EH (cell line): ENCODE measurements around the gene SLC8A1.
A peak's percentile ranks its signal among the peaks of the same experiment; 100 is the strongest.

ENCODE experiments used
- DNase-seq: peaks from one replicate; pipeline ENCODE4 v3.0.0-alpha.2; 2015; ENCODE audit warnings: low read depth

The SLC8A1 gene

DNA sequence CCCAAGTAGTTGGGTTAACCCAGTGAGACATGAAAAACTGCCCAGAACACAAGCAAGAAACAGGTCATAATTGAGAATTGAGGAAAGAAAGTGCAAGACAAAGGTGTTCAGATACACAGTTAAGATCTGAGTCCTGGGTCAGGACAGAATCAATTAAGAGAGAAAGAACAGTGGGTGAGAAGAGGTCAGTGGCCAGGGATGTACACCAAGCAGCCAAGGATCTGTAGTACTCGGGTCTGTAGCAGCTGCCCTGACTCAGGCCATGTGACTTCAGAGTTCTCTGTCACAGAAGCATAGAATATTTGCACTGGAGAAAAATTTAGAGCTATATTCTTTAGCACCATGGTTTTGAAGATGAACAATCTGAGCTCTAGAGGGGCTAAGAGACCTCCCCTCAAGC is 141.6 kb downstream of the SLC8A1 start:
- no peak for DNase-seq

DNA sequence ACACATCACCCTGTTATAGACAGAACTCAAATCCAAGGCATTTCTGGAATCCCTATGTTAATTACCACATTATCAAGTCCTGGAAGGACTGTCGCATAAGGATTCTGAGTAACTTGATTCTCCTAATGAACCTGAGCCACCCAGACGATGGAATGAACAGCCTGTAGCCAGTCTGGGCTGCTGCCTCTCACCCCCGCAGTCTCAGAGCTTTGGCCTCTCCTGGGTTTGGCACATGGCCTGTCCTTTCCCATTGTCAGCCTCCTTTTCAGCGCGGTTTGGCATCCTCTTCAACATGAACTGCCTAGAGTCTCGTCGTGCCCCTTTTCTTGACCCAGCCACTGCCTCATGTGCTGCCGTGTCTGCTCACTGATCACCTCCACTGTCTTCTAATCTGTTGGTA is 147.6 kb downstream of the SLC8A1 start:
- DNase-seq = peak; percentile 23

DNA sequence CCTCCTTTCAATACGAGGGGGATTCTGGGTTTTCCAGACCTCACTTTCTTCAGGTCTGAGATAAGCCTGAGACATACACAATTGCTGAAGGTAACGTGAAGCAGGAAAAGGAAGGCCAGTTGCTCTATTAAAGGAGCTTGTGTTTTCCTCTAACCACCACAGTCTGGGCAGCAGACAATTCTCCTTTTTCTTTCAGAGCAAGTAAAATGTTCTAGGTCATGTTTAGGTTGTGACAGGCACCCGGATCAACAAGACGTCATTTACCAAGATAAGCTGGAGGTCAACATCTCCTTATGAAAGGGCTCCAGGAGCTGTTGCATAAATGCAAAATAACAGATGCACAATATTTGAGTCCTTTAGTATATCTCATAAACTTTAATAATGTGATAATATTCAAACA is 148.1 kb downstream of the SLC8A1 start:
- no peak for DNase-seq

DNA sequence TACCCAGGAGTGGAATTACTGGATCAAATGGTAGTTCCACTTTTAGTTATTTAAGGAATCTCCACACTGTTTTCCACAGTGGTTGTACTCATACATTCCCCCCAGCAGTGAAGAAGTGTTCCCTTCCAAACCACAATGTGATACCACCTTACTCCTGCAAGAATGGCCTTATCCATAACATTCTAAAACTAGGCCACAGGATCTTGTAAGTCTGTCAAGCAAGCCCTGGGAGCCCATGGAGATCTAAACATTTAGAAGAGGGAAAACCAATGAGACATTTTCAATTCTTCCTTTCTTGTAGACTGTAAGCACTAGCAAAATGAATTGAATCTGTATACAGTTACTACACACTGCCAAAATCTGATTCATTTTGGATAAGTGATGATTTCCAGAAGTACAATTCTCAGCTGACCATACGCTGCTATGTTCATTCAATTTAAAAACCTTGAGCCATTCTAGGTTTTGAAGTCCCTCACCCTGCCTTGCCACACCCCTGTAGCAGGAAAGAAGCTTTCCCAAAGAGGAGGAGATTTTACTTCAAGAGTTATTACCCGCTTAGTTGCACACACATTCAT is 149.1 kb downstream of the SLC8A1 start:
- peak; percentile 31 for DNase-seq

DNA sequence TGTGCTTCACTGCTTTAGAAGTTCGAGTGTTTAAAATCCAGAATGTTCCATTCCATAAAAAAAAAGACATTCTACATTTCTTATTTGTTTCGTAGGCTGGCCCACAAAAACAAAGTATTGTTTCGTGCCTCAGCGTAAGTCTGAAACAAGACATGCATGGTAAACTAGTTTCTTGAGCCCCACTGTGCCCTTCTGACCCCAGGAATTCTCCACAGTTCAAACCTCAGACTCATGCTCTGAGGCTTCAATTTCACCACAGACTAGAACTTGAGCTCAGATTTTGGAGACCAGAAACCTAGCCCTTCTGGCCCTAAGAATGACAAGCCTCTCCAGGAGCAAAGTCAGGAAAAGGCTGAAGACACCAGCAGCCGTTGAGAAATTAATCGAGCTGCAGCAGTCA is 151.5 kb downstream of the SLC8A1 start:
- DNase-seq = peak; percentile 37

DNA sequence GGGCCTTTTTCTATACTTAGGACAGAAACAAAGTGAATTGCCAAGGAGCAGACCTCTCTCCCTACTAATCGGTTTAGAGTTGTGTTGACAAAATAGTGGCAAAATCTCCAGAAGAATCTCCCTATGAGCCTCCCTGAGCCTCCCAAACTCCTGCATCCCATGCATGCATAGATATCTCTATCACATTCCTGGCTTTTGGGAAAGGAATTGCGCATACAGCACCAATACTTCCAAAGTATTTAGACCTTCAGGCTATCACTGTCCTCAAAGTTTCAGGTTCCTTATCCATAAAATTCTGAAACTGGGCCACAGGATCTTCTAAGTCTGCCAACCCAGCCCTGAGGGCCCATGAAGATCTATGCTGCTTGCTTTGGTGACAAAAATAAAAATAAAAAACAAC is 152.1 kb downstream of the SLC8A1 start:
- no peak for DNase-seq

DNA sequence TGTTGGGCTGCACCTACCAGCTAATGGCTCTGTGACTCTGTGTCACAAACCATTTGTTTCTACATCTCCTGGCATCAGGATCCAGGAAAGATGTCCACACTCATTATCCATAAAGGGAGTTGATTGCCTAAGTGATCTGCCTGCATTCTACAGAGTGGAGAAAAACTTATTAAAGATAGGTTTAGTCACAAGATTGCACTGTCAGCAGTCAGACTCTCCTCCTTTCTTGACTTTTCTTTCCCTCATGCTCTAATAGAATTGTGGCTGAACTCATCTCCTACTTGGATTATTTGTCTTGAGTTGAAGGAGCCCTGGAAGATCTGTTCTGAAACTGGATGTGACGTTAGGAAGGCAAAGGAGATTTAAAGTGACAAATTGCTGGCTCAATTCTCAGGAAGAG is 152.7 kb downstream of the SLC8A1 start:
- DNase-seq = no peak

DNA sequence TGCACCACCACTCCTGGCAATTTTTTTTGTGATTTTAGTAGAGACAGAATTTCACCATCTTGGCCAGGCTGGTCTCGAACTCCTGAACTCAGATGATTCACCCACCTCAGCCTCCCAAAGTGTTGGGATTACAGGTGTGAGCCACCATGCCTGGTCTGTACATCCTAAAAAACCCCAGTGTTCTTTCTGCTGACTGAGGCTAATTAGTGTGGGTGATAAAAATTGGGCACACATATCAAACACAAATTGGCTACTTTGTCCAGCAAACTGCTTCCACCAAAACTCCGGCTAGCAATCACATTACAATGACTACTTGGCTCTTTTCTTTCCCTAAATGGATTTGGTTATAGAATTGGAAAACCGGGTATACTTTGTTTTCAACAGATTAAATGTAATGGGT is 153.9 kb downstream of the SLC8A1 start:
- no peak for DNase-seq

DNA sequence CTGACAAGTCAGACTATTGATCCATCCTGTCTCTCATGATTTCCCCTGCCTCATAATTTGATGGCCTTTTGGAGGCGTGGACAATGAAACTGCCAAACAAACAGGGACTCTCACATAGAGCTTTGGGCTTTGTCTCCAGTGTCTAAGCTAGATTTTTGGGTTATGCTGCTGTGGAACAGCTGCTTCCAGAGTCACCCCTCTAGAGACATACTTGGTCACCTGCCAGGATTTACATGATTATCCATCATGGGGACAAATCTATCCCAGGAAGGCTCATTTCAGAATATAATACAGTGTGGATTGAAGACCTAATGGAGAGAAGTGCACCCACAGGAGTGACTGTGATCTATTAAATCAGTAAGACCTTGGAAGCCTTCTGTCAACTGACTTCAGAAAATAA is 159.6 kb downstream of the SLC8A1 start:
- DNase-seq = no peak

DNA sequence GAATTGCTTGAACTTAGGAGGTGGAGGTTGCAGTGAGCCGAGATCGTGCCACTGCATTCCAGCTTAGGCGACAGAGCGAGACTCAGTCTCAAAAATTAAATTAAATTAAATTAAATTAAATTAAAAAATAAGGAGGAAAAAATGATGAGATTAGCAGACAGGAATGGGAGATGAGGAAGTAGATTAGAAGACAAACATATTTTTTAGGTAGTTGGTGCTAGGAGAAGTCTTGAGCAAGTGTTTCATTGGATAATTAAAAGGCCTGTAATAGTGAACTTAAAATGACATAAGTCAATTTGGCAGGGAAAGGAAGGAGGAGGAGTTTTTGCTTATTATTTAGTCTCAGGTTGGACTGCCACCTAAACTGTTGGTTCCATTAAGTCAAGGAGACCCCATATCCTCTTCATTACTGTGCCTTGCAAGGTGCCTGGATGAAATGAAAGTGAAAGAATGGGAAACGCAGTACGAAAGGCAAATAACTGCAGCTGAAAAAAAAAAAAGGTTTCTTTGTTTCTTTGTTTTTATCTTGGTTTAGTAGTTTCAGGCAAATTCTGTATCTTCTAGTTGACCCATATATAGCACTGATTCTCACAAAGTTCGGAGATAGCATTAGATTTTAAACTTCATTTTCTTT is 162.0 kb downstream of the SLC8A1 start:
- DNase-seq = no peak

DNA sequence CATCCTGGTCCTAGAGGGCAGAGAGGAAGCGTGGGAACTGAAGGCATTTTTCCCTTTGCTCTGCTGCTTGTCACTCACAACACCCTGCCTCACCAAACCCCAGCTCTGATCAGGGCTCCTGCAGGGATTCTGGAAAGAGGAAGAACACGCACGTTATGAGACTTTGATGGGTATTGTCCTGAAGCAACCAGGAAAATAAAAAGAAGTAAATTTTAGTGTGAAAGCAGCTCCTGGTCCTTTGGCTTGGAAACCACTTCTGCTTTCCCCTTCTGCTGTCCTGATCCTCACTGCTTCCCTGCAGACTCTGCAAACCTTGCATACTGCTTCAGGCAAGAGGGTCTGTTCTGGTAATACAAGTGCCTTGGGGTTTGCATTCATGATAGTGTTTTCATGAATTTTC is 164.1 kb downstream of the SLC8A1 start:
- DNase-seq = no peak

DNA sequence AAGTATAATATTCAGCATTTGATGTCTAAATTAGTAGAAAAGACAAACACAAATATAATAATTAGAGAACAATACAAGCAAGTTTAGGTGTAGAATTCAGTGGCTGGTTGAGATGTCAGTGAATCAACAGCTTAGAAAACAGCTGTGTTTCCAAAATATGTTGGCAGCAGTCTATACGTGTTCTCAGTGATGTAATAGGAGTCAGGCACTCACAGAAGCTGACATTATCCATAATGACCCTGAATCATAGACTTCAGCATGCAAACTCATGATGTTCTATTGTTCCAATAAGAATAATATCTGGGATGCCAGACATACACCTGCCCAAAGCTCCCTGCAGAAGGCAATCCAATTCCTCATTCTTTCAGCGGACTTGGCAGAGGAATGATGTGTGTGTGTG is 164.7 kb downstream of the SLC8A1 start:
- DNase-seq = no peak

DNA sequence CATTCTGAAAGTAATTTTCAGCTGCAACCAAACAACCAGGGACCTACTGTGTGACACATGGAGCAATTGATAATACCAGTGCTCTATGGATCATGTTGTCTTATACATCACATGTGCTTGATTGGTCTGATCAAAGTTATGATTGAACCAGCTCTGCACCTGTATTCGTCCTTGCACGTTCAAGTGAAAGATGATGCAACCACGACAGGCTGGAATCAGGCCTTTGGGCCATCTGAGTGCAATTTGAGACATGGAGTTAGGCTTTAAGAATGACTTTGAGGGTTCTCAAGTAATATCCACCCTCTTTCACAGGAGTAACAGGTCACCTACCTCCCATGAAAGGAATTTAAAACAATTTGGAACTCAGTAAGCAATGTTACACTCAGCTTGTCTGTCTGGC is 165.2 kb downstream of the SLC8A1 start:
- DNase-seq = no peak

DNA sequence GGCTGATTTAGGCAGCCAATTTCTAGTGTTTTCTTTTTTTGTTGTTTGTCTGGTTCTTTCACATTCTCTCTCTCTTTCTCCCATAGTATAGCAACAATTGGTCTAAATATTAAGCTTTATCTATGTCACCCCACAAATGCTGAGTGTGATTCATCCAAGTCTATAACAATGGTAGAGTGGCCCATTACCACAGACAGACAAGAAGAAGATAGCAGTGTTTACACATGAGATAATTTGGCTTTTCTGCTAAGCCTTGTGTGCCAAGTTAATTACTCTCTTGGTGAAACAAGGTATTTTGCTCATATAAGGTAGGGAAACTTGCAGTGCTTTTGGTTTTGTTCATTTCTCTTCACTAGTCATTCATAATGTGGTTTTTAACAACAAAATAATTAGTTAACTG is 166.5 kb downstream of the SLC8A1 start:
- DNase-seq = no peak

DNA sequence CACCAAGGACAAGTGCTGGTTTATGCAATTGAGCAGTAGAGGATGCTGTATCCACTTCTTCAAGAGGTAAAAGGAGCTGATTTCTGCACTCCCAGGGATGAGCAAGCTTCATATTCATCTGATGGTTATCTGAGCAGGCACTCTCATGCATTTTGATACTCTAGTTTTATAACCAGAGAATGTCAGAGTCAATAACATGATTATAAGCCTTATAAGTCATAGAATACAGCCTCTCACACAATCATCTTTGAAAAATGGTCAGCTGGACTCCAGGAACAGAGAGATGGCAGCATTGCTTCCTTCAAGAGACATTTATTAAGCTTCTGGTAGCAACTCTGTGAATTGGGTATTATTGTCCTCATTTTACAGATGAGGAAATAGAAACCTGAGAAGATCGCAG is 167.1 kb downstream of the SLC8A1 start:
- DNase-seq = peak; percentile 77

DNA sequence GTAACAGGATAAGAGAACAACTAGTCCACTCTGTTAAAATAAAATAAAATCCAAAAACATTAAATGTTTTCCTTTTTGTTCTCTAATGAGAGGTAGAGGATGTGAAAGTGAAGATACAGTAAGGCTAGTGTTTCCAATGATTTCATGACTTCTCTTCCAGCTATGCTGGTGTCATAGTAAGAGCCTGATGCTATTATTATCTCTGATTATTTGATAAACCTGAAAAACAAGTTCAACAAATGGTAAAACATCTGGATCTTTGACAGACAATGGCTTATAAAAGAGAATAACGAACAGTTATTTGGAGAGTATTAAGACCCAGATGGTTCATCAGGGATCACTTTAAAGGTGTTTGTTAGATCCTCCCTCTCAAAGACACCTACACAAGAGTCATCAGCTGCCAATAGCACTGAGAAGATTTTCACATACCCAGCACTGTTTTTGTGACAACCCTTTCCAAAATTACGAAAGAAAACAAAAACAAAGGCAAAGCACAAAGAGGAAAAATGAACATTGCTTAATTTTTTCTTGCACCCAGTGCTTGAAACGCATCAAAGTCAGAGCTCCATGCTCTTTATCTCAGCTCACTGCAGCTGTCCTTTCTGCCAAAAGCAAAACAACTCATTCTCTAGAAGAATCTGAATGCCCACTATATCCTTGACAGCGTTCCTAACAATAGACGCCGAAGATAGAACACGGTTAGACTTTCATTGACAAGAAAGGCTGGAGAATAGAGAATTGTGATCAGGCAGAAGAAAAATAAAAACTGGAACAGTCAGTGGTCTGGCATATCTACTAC is 168.6 kb downstream of the SLC8A1 start:
- peak; percentile 59 for DNase-seq

DNA sequence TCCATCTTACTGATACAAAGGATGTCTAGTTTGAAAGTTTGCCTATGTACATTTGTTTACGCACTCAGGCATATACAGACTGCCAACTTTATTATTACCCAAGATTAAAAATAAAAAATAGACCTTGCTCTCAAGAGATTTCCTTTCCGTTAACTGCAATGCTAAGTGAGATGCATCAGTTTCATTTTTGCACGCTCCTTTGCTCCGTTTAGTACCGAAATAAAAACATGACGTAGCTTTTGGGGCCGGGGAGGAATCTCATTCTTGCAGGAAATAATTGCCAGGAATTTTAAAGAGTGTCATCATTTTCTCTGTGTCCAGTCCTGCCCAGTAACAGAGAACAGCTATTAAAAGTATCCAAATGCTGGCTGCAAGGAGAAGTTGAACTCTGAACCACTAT is 169.5 kb downstream of the SLC8A1 start:
- peak; percentile 92 for DNase-seq

DNA sequence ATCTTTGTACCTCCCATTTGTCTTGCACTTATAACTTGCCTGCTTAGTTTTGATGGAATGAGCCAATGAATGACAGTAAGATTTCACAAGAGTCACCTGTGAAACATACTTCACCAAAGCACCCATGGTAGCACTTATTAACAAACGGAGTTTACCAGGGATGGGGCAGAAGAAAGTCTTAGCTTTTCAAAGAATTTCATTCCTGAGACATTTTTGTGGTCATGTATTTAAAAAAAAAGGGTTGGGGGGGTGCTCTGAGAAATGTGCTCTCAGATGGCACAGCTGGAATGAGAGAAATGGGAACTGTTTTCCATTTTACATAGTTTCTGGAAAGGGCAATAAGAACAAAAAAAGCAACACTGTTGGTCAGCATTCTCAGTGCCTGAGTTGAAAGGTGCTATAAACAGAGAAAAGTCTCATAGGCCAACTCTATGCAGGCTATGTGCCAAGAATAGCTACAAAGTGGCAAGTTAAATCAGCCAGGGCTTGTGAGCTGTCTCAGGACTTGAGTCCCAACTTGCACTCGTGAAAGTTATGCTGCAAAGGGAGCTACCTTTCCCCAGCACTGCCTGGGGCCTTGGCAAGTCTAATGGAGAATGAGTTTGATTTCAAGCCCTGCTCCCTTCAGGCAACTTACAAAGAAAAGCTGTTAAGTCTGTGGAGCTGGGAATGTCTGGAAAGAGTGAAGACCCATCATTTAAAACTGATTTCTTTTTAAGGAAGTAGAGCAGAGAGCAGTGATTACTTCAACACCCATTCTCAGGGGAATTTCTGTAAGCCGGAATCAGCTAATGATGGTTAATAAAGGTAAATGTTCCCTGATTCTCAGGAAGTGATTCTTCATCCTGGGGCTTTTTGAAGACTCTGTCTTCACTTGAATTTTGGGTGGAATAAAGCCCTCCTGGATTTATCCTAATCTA is 170.6 kb downstream of the SLC8A1 start:
- peak; percentile 98 for DNase-seq

DNA sequence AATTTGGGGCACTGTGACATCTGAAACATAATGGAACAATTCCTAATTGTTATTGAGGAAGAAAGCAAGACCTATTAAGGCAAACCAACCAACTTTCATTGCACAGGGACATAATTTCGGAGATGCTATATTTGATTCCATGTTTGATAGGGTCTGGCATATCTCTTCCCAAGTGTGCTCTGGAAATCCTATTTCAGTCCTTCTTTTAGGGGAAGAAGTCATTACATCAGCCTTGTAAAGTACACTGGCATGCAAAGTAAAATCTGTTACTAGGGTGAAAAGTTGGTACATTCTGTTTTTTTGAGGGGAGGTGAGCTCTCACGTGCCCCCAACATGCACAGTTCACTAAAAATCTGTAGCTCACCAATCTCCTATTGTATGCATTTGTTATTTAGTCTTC is 172.4 kb downstream of the SLC8A1 start:
- DNase-seq = no peak

DNA sequence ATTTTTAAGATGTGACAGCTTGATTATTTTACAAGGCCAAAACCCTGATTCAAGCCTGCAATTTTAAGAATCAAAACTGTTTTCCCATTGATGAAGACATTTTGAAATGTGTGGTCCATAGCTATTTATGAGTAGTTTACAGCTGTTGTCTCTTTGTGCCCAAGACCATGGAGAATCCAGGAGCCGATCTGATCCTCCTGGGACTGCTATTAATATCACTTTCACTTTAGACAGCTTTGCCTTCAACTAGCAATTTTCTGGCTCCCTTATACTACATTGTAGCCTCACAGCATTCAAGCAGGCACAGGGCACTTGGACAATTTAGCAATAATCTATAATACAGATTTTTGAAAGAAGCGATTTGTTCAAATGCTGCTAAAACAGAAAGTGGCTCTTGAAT is 172.9 kb downstream of the SLC8A1 start:
- peak; percentile 54 for DNase-seq

DNA sequence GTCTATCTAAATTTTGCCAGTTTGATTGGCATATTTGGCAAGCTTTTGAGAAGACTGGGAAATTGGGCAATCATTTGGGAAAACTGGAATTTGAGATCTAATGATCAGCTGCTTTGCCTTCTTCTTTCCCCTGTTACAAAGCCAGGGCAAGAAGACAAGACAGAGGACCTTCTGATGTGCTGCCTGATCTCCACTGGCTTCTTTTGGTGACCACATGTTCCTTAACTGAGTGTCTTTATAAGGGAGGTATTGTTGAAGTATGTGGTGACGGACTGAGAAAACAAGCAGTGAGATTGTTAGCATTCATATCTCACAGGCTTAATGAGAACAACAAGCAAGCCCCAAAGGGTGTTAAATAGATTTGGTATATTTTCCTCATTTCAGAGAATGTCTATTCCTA is 175.8 kb downstream of the SLC8A1 start:
- no peak for DNase-seq

DNA sequence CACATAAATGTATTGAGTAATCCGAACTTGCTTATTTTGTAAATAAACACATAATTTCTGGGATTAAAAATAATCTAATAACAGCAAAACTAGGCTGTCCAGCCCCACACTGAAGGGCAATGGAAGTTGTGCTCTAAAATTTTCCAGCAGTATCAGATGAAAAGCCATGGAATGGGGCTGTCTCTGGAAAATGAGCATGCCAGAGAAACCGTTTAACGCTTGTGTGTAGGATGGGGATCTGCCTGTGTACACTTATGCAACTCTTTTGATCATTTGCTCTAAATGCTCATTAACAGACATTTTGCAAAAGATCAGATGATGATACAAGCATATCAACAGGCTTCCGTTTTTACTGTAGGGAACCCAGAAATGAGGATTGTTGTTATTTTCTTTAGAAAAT is 177.6 kb downstream of the SLC8A1 start:
- DNase-seq = no peak
